Right lung (tissue), 5 donors: Measurements from ENCODE around the gene GUCA2A. TPM values are rescaled to one million over a fixed set of nuclear protein-coding genes. Genes with fewer than 3 reads are reported as not detected.

Source experiments
- DNase-seq, 2 donors: peaks; one replicate each; pipeline ENCODE4 v3.0.0-alpha.2; 2013
- polyA plus RNA-seq, 5 donors: library from polyadenylated mRNA; unstranded; fragments of 120-200 nt; gene quantifications; one replicate each; pipeline versions ENCODE4 v1.2.1 to v1.2.3, GENCODE V29; 2013; ENCODE audit warnings: inconsistent platforms in 1 of 5, low replicate concordance in 1 of 5; ENCODE audit not compliant: insufficient read length in 5 of 5, insufficient read depth in 1 of 5

Gene GUCA2A
- polyA plus RNA-seq, 5 donors: 0.28 to 1.5 (median 0.74) TPM; not detected in 1

- peak; percentile 90 to 95 for DNase-seq
Measured at GRCh38 chr1:42177541-42177981, 13.0 kb upstream of the GUCA2A start.

- no peak for DNase-seq
Measured at GRCh38 chr1:42176902-42177519, 12.5 kb upstream of the GUCA2A start.

DNA sequence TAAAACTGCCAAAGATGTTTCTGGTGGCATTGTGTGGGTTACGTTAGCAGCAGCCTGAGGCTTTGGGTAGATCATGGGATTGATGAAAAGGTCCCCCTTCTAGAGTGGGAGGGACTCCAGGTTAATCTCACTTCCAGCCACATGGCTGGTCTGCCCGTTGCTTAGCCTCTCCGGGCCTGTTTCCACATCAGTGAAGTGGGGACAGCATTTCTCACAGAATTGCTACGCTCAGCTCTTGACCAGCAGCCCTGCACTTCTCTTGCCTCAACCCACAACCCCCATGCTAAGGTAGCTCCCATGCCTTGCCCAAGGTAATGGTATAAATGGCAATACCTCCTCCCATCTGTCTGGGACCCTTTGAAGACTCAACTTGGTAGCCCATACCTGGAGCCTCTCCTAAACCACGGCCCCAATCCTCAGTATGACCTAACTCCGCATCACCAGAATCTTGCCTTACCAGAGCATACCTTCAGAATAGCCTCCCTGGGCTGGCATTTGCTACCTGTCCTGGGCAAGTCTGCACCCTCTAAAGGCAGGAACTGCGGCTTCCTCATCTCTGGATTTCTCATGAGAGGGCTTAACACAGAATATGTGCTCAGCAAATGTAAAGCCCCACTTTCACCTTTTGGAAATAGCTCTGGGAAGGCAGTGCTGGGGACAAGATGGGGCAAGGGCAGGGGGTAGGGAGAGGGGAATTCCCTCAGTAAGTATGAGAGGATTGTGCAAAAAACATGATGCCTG lies 10.9 kb upstream of the GUCA2A start:
- no peak for DNase-seq

- DNase-seq: peak in 1 of 2 donors; percentile 34
Measured at GRCh38 chr1:42173961-42174735, 9.6 kb upstream of the GUCA2A start.

DNA sequence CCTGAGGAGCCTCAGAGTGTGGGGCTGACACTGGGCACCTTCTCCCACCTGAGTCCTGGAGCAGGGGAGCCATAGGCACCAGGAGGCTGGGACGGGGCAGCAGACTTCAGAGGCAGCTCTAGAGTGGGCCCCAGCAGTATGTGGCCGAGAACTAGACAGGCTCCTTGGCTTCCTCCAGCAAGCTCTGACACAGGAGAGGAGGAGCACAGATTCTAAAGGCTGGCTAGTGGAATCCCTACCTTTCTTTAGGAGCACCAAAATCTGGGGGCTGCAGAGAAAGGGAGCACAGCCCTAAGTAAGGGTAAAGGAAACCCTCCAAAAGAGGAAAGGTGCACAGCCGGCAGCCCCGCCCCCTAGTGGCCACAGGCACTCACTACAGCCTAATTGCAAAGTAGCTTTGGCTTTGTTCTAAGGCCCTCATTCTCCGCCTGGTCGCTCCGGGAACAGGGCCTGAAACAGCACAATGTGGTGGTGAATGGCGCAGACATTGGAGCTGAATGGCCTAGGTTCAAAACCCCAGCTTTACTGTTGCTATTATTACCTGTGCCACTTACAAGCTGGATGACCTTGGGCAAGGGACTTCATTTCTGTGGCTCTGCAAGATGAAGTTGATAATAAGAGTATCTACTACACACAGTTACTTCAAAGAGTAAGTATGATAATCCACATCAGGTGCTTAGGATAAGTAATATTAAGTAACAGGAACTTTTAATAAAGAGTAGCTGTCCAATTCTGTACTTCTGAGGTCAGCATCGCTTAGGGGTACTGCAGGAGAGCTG lies 8.8 kb upstream of the GUCA2A start:
- DNase-seq: peak in 1 of 2 donors; percentile 53

DNA sequence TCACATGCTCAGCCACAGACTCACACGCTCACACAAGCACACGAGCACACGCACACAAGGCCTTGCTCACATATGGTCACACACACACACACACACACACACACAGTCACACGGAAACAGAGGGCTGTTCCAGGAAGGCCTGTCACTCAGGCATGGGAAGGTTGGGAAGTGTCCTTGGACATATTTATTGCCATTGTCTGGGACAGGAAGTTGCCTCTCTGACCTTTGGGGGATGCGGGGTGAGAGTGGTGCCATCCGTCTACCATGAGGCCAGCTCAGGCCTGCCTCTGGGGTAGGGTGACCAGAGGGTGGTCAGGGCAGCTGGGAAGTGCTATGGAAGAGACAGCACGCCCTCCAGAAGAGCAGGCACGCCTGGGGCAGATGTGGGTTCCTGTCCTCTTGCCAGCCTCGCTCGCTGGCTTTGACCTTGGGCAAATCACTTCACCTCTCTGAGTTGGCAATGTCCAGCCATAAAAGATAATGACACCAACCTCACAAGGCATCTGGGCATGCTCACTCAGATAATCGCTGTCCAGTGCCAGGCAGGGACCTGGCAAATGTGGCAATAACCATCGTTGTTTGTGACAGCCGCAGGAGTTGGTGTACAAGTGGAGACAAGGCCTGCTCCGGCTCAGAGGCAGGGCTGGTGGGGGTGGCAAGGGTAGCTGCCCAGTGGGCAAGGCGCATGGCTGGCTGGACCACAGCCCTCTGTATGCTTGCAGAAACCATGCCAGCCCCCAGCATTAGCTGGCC lies 8.0 kb upstream of the GUCA2A start:
- no peak for DNase-seq

DNA sequence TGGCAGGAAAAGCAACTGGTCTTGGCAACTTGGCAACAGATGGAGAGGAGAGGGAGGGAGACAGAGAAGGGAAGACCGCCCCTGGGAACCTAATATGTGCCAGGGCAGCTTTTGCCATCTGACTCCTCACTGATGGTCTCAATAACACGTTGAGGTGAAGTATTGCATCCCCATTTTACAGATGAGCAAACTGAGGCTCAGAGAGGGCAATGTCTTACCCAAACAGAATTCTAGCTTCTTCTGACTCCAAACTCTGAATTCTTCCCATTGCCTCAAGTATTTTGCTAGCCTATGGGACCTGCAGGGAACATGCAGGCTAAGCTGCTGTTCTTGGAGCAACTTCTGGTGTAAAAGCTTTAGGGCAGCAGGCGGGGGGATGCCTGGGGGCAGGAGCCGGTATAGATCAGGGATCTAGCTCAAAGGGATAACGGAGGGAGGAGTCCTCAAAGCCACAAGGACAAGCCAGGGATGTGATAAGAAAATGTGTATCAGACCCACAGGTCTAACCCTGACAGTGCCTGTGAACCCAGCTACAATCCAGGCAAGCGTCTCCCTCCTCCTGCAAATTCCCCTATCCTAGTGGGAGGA lies 7.2 kb upstream of the GUCA2A start:
- no peak for DNase-seq

GRCh38 chr1:42170779-42171621 lies 6.5 kb upstream of the GUCA2A start:
- DNase-seq: peak in 1 of 2 donors; percentile 40

DNA sequence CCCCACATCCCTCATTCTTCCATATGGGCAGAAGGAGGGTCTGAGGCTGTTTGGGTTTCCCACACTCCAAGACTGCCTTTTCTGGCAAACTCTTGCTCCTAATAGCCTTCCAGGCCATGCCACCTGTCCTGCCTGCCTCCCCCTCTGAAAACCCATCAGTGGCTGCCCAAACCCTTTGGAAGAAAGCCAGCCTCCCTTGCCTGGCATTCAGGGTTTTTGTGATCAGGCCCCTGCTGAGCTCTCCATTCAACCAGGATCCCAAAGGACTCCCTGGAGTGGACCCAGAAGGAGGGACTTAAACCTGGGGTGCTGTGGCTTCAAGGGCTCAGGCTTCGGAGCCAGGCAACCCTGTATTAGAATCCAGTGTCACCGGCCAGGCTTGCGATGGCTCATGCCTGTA lies 4.2 kb upstream of the GUCA2A start:
- no peak for DNase-seq

GRCh38 chr1:42168391-42168670 lies 3.8 kb upstream of the GUCA2A start:
- DNase-seq: no peak

DNA sequence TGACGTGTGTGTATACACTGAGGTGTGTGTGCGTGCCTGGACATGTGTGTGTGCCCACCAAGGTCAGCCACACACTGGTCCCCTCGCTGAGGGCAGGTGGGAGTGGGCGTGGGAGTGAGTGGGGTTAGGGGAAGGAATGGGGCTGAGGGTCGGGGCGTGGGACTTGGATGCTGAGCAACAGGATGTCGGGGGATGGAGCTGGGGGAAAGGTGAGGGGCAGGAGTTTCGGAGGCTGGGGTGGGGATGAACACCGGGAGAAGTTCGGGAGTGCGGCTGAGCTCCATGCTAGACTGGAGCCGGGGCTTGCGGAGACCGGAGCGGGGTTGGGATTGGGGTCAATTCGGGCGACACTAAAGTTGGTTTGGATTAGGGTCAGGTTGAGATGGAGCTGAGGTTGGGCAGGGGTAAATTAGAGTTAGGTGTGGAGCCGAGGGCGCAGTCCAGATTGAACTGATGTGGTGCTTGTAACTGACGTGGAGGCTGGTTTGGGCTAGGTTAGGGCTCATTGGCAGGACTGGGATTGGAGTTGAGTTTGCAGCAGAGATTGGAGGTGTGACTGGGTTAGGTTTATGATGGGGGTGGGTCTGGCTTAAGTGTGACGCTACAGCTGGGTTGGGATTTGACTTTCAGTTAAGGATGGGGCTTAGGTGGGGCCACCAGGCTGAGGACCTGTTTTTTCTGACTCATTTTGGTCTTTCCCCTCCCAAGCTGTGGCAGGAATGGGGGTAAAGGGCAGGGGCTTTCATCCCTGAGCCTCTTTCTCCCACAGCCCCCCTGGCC lies 3.3 kb upstream of the GUCA2A start:
- no peak for DNase-seq

- peak; percentile 71 to 72 for DNase-seq
Measured at GRCh38 chr1:42165511-42166210, 1.1 kb upstream of the GUCA2A start.

DNA sequence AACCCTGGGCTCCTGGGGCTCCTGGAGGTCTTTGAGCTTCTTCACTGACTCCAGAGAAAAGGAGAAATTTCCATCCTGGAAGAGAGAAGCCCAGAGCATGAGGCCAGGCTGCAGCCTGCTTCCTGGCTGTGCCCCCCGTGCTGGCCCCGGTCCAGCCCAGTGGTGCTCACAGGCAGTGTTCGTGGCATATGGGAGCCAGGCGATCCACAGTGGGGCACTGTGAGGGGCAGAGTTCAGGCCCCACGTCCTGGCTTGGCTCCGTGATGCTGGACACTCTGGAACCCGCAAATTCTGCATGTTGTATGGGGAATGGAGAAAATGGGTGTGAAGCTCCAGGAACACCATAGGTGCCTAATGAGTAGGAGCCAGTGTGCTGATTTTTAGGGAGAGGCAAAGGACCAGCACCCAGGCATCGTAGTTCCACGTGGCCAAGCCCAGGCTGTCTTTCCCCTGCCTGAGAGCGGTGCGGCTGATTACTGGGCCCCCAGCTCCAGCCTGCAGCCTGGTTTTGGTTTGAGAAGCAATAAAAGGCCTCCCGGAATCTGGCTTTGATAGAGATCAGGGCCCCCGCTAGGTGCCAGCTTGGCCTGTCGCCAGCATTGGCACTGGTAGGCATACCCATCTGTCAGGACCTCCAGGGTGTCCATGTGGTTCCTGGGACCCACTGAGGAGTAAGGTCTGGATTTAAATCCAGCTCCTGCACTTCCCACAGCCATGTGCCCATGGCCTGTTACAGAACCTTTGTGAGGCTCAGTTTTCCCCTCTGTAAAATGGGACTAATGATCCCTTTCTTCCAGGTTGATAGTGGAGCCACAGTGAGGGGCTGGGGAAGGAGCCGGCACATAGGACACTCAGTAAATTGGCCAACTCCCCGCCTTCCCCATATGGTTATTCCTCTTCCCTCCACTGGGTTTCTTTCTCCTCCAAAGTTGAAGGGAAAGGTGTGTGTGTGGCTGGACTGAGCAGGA lies 725 bp downstream of the GUCA2A start:
- DNase-seq: no peak

DNA sequence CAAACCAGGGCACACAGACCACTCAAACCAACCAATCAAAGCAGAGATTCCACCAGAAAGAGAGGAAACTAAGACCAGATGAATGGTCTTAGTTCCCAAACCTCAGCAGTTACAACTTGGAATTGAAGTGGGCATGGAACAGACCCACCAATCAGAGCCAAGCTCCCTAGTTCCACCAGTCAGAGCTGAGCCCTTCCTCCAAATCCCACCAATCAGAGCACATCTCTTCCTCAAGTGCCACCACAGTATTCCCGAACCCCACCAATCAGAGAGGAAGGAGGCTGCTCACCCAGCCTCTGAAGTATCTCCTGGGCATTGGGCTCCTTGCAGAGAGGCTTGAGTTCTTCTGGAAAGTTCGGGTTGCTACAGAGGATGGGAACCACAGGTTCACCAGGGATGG lies 1.4 kb downstream of the GUCA2A start:
- no peak for DNase-seq

DNA sequence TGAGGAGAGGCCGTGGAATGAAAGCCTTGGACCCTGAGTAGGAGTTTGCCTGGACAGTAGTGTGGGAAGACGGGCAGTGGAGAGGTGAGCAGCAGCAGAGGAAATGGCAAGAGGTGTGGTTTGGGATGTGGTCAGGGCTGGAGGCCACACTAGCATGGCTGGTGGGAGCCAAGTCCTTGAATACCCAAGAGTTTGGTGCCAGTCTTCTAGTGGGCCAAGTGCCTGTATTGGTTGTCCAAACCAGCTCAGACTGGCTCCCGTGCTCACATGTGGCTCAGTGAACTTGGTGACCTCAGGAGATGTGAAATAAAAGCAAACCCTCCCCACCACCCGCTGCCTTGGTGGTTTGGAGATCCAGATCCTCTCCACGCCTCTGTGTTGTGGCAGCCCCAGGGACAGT lies 2.4 kb downstream of the GUCA2A start:
- DNase-seq: no peak

GRCh38 chr1:42158189-42158588 lies 6.4 kb downstream of the GUCA2A start:
- no peak for DNase-seq

- DNase-seq: no peak
Measured at GRCh38 chr1:42157667-42158066, 6.9 kb downstream of the GUCA2A start.
